ENCODE data around the gene ATXN1.
A peak's percentile ranks its signal among the peaks of the same experiment; 100 is the strongest.

- TF ChIP-seq CTCF (IDR thresholded peaks at IDR 0.05) (no peak), SIN3A (IDR thresholded peaks at IDR 0.05; ENCODE audit: borderline replicate concordance, low read depth, low read length) (no peak), REST (IDR thresholded peaks at IDR 0.05; ENCODE audit: low read depth, low read length) (no peak), EP300 (IDR thresholded peaks at IDR 0.05; ENCODE audit: borderline replicate concordance in 1 of 2, low read depth in 1 of 2, low read length in 1 of 2) (peak in 1 of 2 experiments; percentile 71; a peak in 2 of 4 replicates), ZBTB33 (IDR thresholded peaks at IDR 0.05; ENCODE audit: borderline replicate concordance, low read depth) (no peak), TAF1 (IDR thresholded peaks at IDR 0.05; ENCODE audit: borderline replicate concordance, low read depth, low read length) (no peak), SMC3 (IDR thresholded peaks at IDR 0.05; ENCODE audit: low read depth, low read length) (no peak), POLR2AphosphoS5 (IDR thresholded peaks at IDR 0.05; ENCODE audit: low read depth, low read length) (no peak), NFIC (IDR thresholded peaks at IDR 0.05; ENCODE audit: borderline replicate concordance) (no peak)
- TF ChIP-seq, protein P1, sequence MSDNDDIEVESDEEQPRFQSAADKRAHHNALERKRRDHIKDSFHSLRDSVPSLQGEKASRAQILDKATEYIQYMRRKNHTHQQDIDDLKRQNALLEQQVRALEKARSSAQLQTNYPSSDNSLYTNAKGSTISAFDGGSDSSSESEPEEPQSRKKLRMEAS (IDR thresholded peaks at IDR 0.05; ENCODE audit: low read depth) = no peak
- TF ChIP-seq, protein P2, sequence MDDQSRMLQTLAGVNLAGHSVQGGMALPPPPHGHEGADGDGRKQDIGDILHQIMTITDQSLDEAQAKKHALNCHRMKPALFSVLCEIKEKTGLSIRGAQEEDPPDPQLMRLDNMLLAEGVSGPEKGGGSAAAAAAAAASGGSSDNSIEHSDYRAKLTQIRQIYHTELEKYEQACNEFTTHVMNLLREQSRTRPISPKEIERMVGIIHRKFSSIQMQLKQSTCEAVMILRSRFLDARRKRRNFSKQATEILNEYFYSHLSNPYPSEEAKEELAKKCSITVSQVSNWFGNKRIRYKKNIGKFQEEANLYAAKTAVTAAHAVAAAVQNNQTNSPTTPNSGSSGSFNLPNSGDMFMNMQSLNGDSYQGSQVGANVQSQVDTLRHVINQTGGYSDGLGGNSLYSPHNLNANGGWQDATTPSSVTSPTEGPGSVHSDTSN (IDR thresholded peaks at IDR 0.05) = no peak
Observed at GRCh38 chr6:16354692-16355091, 406.6 kb downstream of the ATXN1 start.

Measured in SK-N-SH (cell line).